GM18870 (cell line): ENCODE data around the gene ZBED1.
"Not testable (repeated sequence)": the region's sequence is repeated elsewhere in the genome, so short reads cannot be mapped to it uniquely, and the experiment has no call there.

Experiments
- ATAC-seq: cut with Tn5 transposase; IDR thresholded peaks from one replicate; pipeline ENCODE4 v1.9.1; 2021; ENCODE audit warnings: moderate library complexity; ENCODE audit not compliant: unreplicated experiment

The ZBED1 gene

DNA sequence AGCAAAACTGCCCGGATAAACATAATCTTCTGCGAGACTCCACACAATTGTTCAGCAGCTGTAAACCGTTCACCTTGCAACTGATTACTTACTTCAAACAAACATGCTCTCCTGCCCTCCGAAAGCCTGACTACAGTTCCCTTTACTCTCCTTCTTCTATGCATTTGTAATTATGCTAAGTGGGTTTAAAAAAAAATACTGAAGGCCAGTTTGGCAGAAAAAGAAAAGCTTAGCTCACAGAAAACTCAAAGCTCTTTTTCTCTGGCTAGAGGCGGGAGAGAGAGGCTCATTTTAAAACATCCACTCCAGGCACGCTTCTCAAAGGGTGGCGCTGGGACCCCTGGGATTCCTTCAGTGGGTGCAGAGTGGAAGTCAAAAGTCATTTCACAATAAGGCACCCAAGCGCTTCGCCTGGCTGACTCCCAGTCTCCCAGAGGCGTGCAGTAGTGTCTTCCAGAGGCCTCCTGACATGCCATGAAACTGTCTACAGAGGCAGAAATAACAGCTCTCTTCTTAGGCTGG is 1.9 kb downstream of the ZBED1 start:
- no peak for ATAC-seq

DNA sequence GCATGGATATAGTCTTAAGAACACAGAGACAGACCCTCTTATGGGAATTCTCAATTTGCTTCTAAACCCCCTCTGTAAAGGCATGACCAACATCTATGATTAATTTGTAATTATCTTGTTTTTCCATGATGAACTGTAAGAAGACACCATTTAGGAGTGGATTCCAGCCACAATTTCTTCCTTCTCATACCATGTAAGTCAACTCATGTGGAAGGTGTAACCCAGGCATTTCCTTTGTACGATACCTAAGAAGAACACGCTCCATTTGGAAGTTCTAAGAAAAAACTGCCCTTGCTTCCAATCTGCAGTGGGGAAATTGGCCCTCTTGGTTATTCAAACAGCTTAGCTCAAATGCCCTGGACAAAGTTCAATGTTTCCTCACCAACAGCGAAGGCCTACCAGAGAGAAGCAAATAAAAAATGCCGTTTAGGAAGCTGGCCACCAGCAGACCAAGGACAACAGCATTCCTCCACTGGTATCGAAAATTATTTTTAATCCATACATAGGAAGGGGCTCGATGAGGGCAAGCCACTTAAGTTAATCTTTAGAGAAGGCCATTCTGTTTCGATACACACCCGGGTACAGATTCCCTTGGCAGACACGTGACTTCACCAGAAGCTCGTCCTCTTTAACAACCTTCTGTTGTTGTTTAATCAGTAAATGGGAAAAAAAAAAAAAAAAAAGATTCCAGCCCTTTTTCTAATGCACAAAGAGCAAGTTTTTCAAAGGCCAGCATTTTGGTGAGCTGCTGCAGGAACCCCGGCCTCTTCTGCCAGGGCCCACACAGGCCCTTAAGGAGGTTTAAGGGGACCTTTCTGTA is 2.6 kb downstream of the ZBED1 start:
- no peak for ATAC-seq

- ATAC-seq: no peak
Observed at GRCh38 chrX:2495595-2495994, 5.2 kb downstream of the ZBED1 start.

GRCh38 chrX:2492531-2493218 is 8.1 kb downstream of the ZBED1 start:
- no peak for ATAC-seq

- no peak for ATAC-seq
Observed at GRCh38 chrX:2490634-2491033, 10.1 kb downstream of the ZBED1 start.

GRCh38 chrX:2489446-2490445 is 11.0 kb downstream of the ZBED1 start:
- no peak for ATAC-seq

GRCh38 chrX:2488621-2489285 is 12.0 kb downstream of the ZBED1 start:
- ATAC-seq: no peak

- no peak for ATAC-seq
Observed at GRCh38 chrX:2487366-2487765, 13.4 kb downstream of the ZBED1 start.

GRCh38 chrX:2486476-2487133 is 14.2 kb downstream of the ZBED1 start:
- ATAC-seq: no peak

- ATAC-seq: no peak
Observed at GRCh38 chrX:2485789-2486345, 14.9 kb downstream of the ZBED1 start.

DNA sequence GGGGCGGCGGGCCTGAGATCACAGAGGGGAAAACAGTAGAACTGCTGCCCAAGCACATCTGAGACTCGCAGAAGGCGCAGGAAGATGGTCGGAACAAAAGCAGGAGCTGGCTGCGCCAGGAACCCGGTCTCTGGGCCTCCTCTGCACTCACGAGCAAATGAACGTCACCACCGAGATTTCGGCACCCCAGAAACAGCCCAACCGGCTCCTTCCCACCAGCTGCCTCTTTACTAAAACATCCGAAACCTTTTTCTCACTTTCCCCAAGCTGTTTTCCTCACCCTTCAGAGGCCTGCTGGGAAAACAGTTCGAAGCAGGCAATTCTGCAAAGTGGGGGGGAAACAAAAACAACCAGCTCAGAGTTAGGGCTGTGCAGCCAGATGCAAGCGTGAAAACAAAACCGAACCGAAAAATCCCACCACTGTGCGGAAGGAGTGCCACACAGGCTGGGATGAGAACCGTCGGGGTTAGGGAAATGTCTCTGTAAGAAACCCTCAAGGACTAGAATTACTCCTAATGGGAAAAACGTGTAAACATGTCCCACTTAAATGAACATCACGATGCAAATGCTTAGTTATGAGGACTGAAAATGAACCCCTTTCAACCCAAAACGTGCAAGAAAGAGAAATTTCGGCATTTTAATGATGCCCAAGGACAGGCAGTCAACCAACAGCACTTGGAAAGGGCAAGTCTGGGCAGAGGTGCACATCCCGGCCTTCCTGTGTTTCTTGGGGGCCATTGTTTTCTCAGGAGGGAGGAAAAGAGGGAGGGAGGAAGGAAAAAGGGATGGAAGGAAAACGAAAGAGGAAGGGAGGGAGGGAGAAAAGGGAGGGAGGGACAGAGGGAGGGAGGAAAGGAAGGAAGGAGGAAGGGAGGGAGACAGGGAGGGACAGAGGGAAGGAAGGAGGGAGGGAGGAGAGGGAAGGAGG is 15.8 kb downstream of the ZBED1 start:
- no peak for ATAC-seq

DNA sequence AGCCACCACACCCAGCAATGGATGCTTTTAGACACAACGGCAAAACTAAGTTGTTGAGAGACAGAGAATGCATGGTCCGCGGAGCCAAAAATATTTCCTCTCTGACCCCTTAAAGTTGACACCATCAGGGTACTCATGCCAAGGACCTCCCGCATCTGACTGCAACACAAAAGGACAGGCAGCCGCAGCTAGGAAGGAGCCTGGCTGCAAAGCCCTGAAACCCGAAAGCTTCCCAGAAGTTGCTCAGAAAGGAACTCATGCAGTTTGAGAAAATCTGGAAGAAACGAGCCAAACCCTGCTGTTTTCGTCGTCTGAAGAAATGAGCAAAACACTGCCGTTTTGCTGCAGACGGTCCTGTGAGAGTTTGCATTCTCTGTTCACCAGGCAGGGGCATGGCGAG is 16.5 kb downstream of the ZBED1 start:
- ATAC-seq: no peak

GRCh38 chrX:2483398-2484060 is 17.2 kb downstream of the ZBED1 start:
- ATAC-seq: no peak

GRCh38 chrX:2481597-2481996 is 19.2 kb downstream of the ZBED1 start:
- ATAC-seq: not testable (repeated sequence)

DNA sequence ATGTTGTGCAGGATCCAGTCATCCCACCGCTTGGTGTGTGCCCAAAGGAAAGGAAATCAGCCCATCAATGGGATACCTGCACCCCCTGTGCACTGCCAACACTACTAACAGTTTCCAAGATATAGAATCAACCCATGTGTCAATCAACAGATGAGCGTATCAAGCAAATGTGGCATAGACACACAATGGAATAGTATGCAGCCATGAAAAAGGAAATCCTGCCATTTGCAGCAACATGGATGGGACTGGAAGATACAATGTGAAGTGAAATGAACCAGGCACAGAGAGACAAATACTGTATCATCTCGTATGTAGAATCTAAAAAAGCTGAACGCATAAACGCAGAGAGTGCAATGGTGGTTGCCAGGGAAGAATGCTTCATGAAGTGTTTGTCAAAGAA is 20.8 kb downstream of the ZBED1 start:
- ATAC-seq: not testable (repeated sequence)

- no peak for ATAC-seq
Observed at GRCh38 chrX:2479420-2479780, 21.4 kb downstream of the ZBED1 start.

DNA sequence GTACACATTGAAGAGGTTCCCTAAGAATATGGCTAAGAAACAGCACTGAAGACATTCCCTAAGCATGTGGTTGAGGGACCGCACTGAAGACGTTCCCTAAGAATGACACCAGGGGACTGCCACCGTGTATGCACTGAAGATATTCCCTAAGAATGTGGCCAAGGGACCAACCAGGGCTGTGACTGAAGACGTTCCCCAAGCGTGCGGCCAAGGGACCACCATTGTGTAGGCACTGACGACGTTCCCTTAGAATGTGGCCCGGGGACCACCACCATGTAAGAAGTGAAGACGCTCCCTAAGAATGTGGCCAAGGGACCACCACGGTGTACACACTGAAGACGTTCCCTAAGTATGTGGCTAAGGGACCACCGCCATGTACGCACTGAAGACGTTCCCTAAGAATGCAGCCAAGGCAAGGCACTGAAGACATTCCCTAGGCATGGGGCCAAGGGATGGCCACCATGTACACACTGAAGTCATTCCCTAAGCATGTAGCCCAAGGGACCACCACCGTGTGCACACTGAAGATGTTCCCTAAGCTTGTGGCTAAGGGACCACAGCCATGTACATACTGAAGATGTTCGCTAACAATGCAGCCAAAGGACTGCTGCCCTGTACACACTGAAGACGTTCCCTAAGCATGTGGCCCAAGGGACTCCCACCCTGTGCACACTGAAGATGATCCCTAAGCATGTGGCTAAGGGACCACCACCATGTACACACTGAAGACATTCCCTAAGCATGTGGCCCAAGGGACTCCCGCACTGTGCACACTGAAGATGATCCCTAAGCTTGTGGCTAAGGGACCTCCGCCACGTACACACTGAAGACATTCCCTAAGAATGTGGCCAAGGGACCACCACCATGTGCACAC is 22.0 kb downstream of the ZBED1 start:
- ATAC-seq: no peak
